ENCODE measurements around the gene TRAPPC1. TPM values are rescaled to one million over a fixed set of nuclear protein-coding genes. Genes with fewer than 3 reads are reported as not detected.

TRAPPC1 gene
- total and polyA plus RNA-seq, 2 of the 8 experiments (the other 6 are each of a cell fraction or from before 2014, with no cell fraction given) = 114 to 170 TPM

GRCh38 chr17:7932949-7933348, 1.2 kb upstream of the TRAPPC1 start (continued):
- no peak for TF ChIP-seq CTCF (IDR thresholded peaks at IDR 0.05; ENCODE audit: control extremely low read depth in 1 of 3, insufficient read depth in 1 of 3, low read depth in 1 of 3, low read length in 3 of 3)
- no peak for TF ChIP-seq GTF2F1 (IDR thresholded peaks at IDR 0.05; ENCODE audit: borderline replicate concordance, low read depth, low read length)
- no peak for TF ChIP-seq ASH2L (IDR thresholded peaks at IDR 0.05; ENCODE audit: low read length)
- no peak for TF ChIP-seq YY1 (IDR thresholded peaks at IDR 0.05; ENCODE audit: low read depth, low read length)
- TF ChIP-seq ATF3 (IDR thresholded peaks at IDR 0.05; ENCODE audit: insufficient read depth, low read depth, low read length) = no peak
- TF ChIP-seq SP2 (IDR thresholded peaks at IDR 0.05; ENCODE audit: low read length) = no peak
- no peak for TF ChIP-seq CEBPB (IDR thresholded peaks at IDR 0.05; ENCODE audit: low read depth, low read length)
- no peak for TF ChIP-seq E2F6 (IDR thresholded peaks at IDR 0.05)
- no peak for TF ChIP-seq TBP (IDR thresholded peaks at IDR 0.05; ENCODE audit: low read depth, low read length)
